HG03469 (cell line): ENCODE measurements around the gene PRDM16.

Experiments
- ATAC-seq: cut with Tn5 transposase; IDR thresholded peaks from one replicate; pipeline ENCODE4 v1.9.1; 2021; ENCODE audit warnings: mild to moderate bottlenecking, moderate library complexity, moderate number of reproducible peaks; ENCODE audit not compliant: unreplicated experiment

Gene PRDM16

DNA sequence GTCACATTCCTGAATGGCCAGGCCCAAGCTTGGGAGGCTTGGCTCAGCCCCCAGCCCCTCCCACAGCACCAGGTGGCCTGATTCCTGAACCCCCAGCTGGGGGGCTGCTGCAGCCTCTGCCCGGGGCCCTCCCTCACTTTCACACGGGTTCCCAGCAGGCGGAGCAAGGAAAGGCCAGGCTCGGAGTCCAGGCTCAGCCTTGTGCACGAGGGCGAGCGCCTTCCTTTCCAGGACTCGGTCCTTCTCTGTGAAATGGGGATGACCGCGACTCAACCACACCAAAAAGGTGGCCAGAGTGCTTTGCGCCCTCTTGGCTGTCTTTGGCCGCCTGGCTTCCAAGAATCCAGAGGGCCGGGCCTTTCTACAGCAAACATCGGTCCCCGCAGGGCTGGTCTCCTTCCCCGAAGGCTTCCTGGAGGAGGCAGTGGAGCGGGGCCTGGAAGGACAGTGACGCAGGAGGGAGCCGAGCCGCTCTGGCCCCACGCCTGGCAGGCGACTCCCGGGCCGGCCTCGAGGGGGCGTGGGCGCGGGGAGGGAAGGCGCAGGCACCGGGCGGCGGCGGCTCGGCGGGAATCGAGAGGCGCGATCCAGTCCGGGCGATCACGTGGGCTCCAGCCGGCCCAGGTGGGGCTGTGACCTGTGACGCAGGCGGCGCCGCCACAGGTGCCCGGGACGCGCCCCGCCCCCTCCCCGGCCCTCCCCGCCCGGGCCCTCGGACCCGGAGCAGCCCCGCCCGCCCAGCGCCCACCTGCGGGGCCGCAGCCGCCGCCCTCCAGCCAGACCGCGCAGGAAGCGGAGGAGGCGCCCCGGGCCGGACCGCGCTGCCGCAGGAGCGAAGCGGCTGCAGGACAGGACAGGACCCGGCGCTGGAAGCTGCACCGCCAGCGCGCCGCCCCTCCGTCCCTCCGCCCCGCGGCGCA, 385.1 kb downstream of the PRDM16 start, which contains the start of gene ARHGEF16:
ARHGEF16 (plus strand) TSS at position 775 of the 920 bp plus-strand sequence. CDS start 8,420 bp downstream, outside the sequence.
- no peak for ATAC-seq

DNA sequence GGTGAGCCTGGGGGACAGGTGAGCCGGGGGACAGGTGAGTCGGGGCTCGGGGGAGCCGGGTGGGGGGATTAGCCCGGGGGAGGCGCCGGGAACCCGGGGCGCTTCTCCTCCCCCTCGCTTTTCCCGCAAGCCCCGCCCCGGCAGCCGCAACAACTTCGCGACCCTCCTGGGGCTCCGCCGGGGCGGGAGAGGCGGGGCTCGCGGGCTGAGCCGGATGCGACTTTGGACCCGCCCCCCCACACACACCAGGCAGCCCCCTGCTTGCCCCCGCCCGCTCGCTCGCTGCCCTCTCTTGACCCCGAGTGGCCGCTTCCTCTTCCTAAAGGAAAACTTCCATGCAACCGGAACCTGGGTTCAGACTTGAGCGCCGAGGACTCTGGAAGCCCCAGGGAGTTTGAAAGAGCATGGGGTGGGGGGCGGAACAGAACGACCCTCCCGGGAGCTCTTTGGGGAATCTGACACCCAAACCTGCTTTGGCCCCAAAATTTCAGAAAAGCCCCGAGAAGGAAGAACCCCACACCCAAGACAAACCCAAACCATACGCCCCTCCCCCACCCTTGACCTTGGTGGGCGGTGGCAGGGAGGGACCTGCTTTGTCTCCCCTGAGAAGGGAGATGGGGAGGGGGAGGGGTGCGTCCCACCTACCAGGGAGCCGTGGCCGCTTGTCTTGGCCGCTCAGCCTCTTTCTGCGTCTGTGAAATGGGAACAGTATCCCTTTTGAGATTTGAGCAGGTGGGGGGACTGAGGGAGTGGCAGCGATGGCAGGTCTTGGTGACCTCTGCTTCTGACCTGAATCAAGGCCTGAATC, 386.0 kb downstream of the PRDM16 start:
- no peak for ATAC-seq

- no peak for ATAC-seq
Observed at GRCh38 chr1:3455670-3456448, 386.9 kb downstream of the PRDM16 start.

DNA sequence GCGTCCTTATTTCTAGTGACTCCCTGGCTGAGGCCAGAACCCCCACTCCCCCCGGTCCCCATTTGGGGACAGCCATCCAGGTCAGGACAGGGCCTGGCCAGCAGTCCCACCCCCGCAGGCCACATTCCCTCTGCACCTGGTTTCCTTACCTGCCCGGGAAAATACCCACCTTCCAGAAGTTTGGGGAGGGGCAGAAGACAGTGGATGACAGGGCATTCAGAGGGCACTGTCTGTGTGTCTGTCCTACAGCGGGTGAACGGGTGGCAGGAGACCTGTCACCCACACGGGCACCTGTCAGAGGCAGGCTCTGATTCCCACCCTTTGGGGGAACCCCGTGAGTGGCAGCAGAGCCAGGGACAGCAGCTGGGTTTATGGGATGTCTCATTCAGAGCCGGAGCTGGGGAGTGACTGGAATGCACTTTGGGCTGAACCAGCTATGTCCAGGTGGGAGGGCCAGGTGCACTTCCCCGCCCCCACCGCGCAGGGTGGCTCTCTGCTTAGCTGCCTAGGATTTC, 387.5 kb downstream of the PRDM16 start:
- ATAC-seq = no peak

DNA sequence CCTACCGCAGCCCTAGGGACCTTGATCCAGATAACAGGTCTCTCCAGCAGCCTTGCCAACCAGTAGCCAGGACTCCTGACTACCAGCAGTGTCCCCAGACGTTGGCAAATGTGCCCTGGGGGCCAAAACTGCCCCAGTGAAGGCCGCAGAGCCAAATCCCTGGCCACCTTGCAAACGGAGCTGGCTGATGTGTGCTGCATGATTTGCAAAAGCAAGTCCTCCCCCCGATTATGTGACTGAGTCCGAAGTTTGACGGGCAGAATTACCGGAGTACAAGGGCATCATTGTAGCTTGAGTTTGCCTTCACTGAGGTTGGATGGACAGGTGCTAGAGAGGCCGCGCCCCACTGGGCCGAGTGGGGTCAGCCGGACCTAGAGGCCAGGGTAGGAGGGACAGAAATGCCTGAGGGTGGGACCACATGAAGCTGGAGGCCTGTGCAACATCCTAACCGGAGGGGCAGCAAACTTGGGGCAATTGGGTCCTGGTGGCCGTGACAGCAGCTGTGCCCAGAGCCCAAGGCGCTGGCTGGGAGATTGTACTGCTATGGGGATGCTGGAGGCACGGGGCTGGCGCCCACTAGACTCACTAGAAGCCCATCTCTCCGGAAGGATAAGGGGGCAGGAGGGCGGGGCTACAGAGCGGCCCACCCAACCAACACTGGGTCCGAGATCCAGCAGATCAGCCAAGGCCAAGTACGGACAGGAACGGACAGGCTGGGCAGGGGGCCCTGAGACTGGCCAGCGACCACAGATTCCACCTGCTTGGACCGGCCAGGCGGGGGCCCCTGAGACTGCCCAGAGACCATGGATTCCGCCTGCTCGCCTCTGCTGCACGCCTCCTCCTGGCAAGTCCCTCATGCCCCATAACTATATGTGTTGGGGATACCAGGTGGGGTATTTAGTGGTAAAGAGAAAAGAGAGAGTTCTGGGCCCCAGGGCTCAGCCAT, 388.2 kb downstream of the PRDM16 start:
- no peak for ATAC-seq

DNA sequence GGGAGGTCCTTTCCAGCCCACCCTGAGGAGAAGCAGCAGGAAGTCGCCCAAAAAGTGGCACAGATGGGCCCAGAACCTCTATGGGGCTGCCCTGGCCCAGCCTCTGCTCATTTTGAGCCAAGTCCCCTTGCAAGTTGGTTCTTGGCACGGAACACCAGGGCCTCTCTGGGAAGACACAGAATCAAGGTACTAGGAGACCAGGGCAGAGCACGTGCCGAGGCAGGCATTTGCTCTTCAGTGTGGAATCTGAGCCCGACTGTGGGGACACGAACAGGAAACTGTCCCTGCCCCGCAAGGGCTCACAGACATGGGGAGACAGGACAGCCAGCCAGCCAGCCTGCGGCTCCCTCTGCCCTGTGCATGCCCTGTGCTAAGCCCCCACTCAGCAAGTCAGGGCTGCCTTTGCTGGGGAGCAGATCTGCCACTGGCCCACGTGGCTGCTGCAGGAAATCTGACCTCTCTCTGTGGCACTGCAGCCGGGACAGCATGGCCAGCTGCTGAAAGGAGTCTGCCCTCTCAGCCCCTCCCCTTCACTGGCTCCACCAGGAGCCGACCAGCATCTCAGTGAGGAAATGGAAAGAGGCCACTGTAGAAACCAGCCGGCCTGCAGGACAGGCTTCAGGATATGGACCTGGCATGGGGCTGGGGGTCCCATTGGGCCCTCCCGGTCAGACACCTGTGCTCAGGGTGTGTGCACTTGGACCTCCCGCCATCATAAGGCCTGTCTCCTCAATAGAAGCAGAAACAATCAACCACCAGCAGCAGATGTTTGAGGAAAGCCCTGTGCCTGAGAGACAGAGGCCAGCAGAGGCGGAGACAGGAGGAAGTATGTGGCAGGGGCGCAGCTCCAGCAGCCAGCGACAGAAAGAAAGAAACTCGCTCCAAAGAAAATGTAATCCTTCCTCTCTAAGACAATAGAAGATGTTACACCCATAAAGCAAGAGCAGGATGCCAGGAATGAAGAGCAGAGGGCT, 389.2 kb downstream of the PRDM16 start:
- ATAC-seq = no peak

DNA sequence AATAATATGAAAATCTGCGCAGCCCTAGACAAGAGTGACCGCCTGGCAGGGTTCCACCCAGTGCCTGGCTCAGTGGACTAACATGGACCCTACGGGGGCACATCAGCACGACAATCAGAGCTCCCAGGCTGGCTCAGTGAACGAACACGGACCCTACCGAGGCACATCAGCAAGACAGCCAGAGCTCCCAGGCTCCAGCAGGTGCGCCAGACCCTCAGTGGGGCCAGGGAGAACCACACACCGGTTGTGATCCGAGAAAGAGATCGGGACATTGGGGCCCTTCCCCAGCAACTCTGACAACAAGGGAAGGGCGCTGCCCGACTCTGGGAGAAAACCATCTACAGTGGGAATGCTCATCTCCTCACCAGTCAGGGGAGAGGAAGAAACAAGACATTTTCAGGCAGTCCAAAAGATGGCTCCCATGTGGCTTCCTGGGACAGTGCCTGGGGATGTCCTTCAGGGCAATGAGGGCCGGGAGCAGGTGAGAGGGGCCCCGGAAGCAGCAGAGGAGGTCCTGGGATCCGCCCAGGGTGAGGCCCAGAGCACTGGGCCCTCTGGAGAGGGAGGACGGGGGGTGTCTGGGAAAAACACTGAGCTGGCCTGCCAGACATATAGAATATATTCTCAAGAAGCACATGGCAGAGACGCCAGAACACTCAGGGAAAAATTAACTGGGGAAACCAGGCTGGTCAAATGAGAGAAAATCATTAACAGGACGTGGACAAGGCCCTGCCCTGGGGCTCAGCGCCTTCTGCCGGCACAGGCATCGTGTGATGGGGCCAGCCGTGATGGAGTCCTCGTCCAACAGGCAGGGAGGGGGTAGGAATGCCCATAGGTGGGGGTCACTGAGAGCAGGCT, 390.3 kb downstream of the PRDM16 start:
- no peak for ATAC-seq

- no peak for ATAC-seq
Observed at GRCh38 chr1:3459940-3460671, 391.1 kb downstream of the PRDM16 start.

GRCh38 chr1:3460672-3461131, 391.7 kb downstream of the PRDM16 start:
- no peak for ATAC-seq

GRCh38 chr1:3461238-3461933, 392.4 kb downstream of the PRDM16 start:
- no peak for ATAC-seq

- no peak for ATAC-seq
Observed at GRCh38 chr1:3461934-3462275, 392.9 kb downstream of the PRDM16 start.

DNA sequence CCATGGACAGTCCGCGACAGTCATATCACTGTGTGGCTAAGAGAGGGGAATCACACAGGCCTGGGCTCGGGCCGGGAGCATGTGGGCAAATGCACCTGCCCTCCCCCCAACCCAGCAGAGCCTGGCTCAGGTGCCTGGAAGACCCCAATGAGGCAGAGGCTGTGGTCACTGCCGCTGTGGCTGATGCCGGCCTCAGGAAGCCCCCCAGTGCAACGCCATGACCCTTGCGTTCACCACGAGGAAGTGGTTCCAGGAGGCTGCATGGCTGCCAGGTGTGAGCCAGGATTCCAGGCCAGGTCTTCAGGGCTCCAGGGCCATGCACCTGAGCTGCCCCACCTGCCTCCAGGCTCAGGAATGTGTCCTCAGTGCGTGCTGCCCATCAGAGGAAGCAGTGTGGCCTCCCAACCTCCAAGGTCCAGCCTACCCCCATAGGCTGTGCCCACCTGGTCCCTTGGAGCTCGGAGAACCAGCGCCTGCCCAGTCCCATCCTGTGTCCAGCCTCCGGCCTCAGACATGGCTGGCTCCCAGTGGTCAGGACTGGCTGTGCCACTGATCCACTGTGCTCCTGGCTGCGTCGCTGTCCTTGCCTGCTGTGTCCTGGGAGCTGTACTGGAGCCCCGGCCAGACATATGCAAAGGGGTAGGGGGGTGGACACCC, 393.5 kb downstream of the PRDM16 start:
- no peak for ATAC-seq

DNA sequence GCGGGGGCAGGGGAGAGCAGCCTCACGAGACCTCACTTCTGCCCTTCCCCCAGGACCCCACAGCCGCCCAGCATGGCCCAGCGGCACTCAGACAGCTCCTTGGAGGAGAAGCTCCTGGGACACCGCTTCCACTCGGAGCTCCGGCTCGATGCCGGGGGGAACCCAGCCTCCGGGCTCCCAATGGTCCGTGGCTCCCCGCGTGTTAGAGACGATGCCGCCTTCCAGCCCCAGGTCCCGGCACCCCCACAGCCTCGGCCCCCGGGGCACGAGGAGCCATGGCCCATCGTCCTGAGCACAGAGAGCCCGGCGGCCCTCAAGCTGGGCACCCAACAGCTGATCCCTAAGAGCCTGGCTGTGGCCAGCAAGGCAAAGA, 394.0 kb downstream of the PRDM16 start:
- no peak for ATAC-seq

DNA sequence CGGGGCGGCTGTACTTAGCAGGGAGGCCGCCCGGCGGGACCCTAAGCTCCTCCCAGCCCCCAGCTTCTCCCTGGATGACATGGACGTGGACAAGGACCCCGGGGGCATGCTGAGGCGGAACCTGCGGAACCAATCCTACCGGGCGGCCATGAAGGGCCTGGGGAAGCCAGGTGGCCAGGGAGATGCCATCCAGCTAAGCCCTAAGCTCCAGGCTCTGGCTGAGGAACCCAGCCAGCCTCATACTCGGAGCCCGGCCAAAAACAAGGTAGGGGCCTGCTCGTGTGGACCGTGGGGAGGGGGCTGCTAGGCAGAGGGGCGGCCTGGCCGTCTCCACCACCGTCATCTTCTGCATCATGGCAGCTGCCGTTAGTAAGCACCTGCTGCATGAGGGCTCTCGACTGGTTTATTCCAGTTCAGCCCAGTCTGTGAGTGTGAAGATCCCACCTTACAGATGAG, 394.4 kb downstream of the PRDM16 start:
- ATAC-seq = no peak

DNA sequence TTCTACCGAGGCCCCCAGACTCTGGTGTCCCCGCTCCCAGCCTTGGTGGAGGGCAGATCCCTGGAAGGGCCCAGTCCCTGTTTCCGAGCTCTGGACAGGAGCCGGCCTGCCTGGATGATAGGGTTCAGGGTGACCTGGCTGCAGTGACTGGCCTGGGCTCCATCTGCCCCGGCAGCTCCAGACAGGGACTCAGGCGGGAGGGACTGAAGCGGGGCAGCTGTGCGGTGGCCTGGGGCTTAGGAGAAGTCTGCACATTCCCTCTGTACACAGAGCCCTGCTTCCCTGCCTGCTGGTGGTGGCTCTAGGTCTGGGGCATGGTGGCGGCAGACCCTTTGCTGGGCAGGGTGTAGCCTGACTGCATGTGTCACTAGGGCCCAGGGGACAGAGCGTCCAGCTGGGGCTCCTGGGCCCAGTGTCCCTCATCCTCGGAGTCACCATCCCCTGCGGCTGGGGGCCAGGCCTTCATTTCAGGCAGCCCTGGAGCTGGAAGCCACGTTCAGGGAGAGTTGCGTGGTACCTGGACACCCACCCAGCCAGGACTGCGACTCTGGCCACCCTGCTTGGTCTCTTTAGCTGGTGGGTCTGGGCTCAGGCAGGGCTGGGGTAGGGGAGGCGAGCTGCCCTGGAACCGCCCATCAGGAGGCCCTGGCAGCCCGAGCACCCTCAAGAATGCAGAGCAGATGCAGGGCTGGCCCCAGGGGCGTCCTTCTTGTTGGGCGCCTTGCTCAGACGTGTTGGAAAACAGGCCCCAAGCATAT, 395.1 kb downstream of the PRDM16 start:
- no peak for ATAC-seq
